HG03103 (cell line): ENCODE data around the gene DPP4.
A peak's percentile ranks its signal among the peaks of the same experiment; 100 is the strongest.
"Not testable (repeated sequence)": the region's sequence is repeated elsewhere in the genome, so short reads cannot be mapped to it uniquely, and the experiment has no call there.

Experiments
- ATAC-seq: cut with Tn5 transposase; IDR thresholded peaks from one replicate; pipeline ENCODE4 v1.9.1; 2021; ENCODE audit warnings: low read depth; ENCODE audit not compliant: unreplicated experiment

Gene DPP4

GRCh38 chr2:161994761-161995520 is 79.1 kb downstream of the DPP4 start:
- no peak for ATAC-seq

GRCh38 chr2:161992531-161992930 is 81.5 kb downstream of the DPP4 start:
- ATAC-seq: peak; percentile 61

- no peak for ATAC-seq
Observed at GRCh38 chr2:161991991-161992390, 82.0 kb downstream of the DPP4 start.

DNA sequence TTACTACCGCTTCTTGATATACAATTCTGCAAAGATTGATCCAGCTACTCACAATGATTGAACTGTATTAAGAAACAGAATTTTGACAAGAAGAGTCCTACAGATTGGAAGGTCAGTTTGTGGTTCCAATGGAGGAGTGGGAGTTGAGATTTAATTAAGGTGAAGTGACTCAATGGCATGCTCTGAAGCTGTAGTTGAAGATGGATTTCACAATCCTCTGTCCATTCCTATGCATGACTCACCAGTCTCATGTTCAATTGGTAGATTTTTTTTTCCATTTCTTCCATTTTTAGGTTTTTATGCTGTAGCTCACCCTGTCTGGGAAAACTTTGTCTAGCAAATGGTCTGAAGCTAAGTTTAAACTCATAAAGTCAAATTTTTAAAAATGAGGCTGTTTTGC is 83.3 kb downstream of the DPP4 start:
- no peak for ATAC-seq

- ATAC-seq: no peak
Observed at GRCh38 chr2:161990036-161990435, 84.0 kb downstream of the DPP4 start.

DNA sequence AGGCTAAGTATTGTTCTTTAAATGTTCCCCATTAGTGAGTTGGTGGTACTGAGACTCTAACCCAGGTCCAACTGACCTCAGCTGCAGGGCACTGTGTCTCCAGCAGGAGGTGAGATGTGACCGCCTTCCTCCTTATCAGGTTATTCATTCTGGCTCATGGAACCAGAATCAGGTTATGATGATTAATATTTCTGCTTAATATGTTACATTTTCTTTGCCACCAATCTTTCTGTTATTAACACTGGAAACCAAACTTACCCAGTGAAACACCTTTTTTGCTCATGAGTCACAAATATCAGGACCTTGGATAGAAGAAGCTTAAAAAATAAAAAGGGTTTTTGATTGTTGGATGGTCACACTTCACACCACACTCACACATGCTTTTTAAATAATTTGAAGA is 85.4 kb downstream of the DPP4 start:
- no peak for ATAC-seq

DNA sequence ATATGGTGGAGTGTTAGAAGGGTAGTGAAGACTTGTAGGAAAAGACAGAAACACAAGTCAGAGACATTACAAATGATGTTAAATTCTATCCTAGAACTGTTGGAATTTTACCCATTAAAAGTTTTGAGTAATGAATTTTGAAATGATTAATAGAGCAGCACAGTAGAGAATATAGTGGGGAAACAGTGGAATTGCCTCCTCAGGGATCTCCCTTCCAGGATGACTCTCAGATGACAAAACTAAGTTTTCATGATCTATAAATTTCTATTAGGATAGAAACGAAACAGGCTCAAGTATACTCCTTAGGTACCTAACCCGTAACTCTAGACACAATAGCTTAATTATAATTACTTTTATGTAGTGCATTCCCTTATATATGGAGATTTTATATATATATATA is 86.7 kb downstream of the DPP4 start:
- ATAC-seq: no peak

- no peak for ATAC-seq
Observed at GRCh38 chr2:161983866-161984265, 90.1 kb downstream of the DPP4 start.

DNA sequence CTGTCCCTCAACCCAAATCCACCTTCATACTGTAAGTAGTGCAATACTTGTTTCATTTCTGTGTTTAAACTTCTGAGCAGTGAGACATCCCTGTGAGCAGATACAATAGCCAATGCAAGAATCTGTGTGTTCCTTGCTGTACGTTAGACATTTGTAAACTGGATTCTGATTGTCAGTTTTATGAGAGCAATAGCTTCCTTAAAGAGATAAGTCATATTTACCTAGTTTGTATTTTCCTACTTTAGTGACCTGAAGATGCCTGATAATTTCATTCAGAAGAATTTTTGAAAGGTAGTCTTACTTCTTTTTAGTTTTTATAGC is 90.7 kb downstream of the DPP4 start:
- no peak for ATAC-seq

- ATAC-seq: no peak
Observed at GRCh38 chr2:161982548-161983330, 91.3 kb downstream of the DPP4 start.

GRCh38 chr2:161981679-161982250 is 92.2 kb downstream of the DPP4 start:
- ATAC-seq: no peak

GRCh38 chr2:161980976-161981375 is 93.0 kb downstream of the DPP4 start:
- no peak for ATAC-seq

GRCh38 chr2:161979490-161979889 is 94.5 kb downstream of the DPP4 start:
- ATAC-seq: no peak

- ATAC-seq: not testable (repeated sequence)
Observed at GRCh38 chr2:161977926-161978325, 96.1 kb downstream of the DPP4 start.

DNA sequence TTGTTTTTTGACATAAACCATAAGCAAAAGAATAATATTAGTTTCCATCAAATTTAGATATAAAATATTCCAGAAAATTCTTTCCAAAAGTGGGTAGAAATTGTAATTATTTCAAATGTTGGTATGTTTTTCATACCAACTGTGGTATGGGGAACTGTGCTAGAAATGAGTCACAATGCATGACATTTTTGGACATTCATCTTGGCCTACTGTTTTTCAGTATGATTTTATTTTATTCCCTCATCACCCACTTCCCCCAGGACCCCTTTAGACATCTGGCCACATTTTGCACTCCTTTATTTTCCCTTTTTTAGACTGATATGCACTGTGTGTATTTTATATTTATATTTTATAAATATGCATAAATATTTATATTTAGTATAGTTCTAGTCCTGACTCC is 97.1 kb downstream of the DPP4 start:
- no peak for ATAC-seq

DNA sequence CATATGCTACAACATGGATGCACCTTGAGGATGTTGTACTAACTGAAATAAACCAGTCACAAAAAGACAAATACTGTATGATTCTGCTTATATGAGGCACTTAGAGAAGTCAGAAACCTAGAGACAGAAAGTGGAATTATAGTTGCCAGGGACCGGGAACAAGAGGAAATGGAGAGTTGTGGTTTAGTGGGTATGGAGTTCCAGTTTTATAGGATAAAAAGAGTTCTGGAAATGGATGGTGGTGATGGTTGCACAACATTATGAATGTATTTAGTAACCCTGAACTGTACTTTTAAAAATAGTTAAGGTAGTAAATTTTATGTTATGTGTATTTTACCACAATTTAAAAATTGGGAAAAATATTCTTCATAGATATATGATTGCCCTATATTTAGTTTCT is 97.7 kb downstream of the DPP4 start:
- ATAC-seq: no peak

DNA sequence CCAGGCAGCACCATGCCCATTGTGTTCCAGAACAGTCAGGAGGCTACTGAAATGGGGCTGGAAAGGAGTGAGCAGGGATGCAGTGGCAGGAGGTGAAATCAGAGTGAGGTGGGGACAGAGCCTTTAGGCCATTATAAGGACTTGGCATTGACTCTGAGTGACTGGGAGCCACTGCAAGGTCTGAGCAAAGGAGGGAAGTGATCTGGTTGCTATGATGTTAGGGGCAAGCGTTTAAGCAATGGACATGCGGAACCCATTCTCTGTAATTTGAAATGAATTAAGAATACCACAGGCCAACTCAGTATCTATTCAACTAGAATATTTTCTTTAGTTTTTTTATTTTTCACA is 98.2 kb downstream of the DPP4 start:
- ATAC-seq: no peak

GRCh38 chr2:161975062-161975812 is 98.8 kb downstream of the DPP4 start:
- ATAC-seq: no peak

DNA sequence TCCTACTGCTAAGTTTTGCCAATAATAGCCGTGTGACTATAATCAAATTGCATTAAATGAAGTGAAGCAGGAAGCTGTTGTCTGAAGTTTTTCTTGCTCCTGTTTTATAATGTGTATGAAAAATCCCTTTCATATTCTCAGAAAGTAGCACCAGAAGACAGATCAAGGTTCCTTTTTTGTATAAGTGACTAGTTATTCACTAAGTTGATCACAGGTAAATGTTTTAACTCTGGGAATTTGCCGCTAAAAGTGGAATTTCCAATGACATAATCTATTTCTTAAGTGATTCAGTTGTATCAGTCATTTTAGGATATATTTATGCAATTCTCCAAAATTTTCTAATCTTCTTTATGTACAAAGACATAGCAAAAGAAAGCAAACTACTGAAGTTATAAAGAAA is 99.6 kb downstream of the DPP4 start:
- no peak for ATAC-seq

DNA sequence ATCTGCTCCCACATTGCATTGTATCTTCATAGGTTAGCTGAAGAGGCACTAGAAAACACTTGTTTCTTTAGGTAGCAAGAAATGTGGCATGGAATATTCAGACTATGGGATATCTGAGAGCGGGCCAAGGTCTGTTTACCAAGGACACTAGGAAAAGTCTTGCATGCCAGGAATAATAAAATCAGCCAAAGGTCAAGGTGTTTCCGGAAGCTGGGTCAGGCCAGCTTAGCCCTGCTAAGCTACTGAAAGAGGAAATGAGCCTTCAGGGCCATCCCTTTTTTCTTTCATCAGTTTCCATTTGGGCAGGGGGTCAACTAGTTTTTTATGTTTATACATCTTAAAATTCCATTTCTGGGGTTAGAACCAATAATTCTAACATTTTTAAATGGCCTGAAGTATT is 101.1 kb downstream of the DPP4 start:
- ATAC-seq: no peak

GRCh38 chr2:161972232-161972631 is 101.8 kb downstream of the DPP4 start:
- no peak for ATAC-seq
